GM12864 (cell line): ENCODE results near the gene IFI16.

Experiments
- DNase-seq: peaks from one replicate; pipeline ENCODE4 v3.0.0-alpha.2; 2011; ENCODE audit warnings: low read depth
- H3K4me3 ChIP-seq: 2 replicates; pipeline ENCODE4 v1.5.1; 2011; ENCODE audit warnings: mild to moderate bottlenecking, low read depth, low read length, control low read depth
- TF ChIP-seq, protein P1 (sequence below): IDR thresholded peaks from 2 replicates; pipeline ENCODE4 v1.5.1; 2011; ENCODE audit warnings: low read depth, mild to moderate bottlenecking, moderate library complexity, low read length, control low read depth, inconsistent platforms; ENCODE audit errors: missing control alignments

Gene IFI16

DNA sequence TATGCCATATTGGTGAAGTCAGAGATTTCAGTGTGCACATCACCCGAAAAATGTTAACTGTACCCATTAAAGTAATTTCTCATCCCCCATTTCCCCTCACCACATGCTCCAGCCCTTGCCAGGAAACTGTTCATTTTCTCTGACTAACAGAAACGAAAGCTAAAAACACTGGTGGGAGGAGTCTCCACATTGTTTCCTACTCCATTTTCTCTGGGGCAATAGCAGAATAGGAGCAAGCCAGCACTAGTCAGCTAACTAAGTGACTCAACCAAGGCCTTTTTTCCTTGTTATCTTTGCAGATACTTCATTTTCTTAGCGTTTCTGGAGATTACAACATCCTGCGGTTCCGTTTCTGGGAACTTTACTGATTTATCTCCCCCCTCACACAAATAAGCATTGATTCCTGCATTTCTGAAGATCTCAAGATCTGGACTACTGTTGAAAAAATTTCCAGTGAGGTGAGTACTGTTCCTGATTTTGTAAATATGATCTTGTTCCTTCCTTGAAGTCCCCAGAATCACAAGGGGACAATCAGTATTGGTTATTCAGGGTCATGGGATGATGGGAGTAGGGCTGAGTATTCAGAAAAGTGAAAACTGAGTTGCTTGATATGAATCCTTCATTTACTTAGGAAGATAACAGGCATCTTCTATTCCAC lies at the start of gene IFI16:
Gene IFI16, plus strand, starts transcription at position 204 of the 658 bp plus-strand sequence. CDS start 4,774 bp downstream, outside the sequence.
- TF ChIP-seq, protein P1, sequence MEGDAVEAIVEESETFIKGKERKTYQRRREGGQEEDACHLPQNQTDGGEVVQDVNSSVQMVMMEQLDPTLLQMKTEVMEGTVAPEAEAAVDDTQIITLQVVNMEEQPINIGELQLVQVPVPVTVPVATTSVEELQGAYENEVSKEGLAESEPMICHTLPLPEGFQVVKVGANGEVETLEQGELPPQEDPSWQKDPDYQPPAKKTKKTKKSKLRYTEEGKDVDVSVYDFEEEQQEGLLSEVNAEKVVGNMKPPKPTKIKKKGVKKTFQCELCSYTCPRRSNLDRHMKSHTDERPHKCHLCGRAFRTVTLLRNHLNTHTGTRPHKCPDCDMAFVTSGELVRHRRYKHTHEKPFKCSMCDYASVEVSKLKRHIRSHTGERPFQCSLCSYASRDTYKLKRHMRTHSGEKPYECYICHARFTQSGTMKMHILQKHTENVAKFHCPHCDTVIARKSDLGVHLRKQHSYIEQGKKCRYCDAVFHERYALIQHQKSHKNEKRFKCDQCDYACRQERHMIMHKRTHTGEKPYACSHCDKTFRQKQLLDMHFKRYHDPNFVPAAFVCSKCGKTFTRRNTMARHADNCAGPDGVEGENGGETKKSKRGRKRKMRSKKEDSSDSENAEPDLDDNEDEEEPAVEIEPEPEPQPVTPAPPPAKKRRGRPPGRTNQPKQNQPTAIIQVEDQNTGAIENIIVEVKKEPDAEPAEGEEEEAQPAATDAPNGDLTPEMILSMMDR = no peak
- peak within 1 kb of the TSS; percentile 84 for H3K4me3 ChIP-seq
- DNase-seq = peak; percentile 78

- no peak for DNase-seq
- TF ChIP-seq, protein P1 = no peak
- no peak overlapping the region for H3K4me3 ChIP-seq
Measured at GRCh38 chr1:158961178-158961577, 48.5 kb upstream of the IFI16 start.

DNA sequence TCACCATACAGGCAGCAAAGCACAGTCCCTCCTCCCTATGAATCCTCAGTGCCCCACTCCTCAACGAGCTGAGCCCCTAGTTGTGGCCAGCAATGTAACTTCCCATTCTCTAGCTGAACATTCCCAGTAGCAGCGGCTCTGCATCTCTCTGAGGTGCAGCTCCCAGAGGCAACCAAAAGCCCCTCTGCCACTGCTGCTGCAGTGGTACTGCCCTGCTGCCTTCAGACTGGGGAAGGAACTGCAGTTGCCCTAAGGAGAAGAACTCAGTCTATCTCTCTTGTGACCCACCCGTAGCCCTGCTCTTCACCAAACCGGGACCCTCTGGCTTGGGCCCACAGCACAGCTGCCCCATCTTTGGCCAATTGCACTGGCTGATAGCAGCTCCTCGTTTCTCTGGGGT lies 46.7 kb upstream of the IFI16 start:
- TF ChIP-seq, protein P1 = no peak
- H3K4me3 ChIP-seq = no peak overlapping the region
- no peak for DNase-seq

GRCh38 chr1:158969166-158969565 lies 40.5 kb upstream of the IFI16 start:
- DNase-seq = no peak
- TF ChIP-seq, protein P1 = no peak
- no peak overlapping the region for H3K4me3 ChIP-seq

DNA sequence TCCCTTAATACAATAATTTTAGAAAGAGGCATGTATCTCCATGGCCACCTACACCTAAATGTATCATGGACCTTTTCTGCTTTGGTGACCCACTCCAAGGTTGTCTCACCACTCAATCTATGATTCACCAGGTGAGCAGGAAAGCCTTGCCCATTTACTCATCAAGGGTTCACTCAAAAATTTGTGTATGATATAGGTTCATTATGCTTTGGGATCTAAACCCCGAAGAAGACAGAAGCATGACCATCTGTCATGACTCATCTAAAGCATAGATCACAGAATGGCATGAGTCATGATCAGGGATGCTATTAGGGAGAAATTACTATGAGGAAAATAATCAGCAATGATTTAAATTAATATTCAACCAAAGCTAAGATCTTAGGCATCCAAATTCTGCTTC lies 39.9 kb upstream of the IFI16 start:
- no peak overlapping the region for H3K4me3 ChIP-seq
- DNase-seq = no peak
- TF ChIP-seq, protein P1 = no peak

DNA sequence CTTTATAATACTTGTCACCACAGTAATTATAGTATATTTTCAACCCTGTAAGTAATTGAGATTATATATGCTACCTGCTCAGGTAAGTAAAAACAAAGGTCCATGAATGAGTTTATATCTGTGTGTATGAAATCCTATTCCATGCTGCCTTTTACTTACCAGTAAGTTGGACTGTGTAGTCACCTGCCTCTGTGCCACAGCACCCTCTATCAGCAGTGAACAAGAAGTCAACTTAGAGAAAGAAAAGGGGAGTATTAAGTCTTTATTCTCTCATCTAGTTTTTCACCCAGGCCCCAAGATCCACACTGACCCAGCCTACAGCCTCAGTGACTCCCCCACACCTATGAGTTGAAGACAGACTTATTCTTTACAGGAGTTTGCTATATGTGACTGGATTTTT lies 36.9 kb upstream of the IFI16 start:
- DNase-seq = peak; percentile 13

More for the DNA sequence above, 36.9 kb upstream of the IFI16 start:
- H3K4me3 ChIP-seq = no peak overlapping the region
- TF ChIP-seq, protein P1 = peak; percentile 27
